ENCODE data around the gene ZNF280B.
"Not testable (repeated sequence)": the region's sequence is repeated elsewhere in the genome, so short reads cannot be mapped to it uniquely, and the experiment has no call there.

The ZNF280B gene

DNA sequence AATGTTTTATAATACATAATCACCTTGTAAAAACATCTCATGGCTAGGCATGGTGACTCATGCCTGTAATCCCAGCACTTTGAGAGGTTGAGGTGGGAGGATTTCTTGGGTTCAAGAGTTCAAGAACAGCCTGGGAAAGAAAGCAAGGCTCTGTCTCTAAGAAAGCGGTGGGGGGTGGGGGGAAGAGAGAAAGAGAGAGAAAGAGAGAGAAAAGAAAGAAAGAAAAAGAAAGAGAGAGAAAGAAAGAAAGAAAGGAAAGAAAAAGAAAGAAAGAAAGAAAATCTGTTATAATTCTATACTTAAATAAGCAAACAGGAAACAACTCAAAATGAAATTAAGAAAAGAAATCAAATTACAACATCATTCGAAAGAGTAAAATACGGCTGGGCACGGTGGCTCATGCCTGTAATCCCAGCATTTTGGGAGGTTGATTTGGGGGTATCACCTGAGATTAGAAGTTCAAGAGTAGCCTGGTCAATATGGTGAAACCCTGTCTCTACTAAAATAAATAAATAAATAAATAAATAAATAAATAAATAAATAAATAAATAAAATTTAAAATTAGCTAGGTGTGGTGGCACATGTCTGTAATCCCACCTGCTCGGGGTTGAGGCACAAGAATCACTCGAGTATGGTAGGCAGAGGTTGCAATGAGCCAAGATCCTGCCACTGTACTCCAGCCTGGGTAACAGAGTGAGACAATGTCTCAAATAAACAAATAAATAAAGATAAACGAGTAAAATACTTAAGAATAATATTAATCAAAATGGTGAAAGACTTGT lies 65.4 kb downstream of the ZNF280B start:
- Histone ChIP-seq H3K27ac (ENCODE audit: low read length) (no peak overlapping the region), H3K27me3 (ENCODE audit: insufficient read depth, low read length, poor library complexity) (no peaks in the 10 kb centered on the region), H3K9me3 (ENCODE audit: insufficient read depth, low read length, severe bottlenecking) (peaks cover 4% of the 10 kb centered on the region), H3K4me2 (ENCODE audit: insufficient read depth, low read length) (no peak overlapping the region), H3K9ac (ENCODE audit: low read depth, low read length) (no peak overlapping the region), H3K79me2 (ENCODE audit: insufficient read depth, low read length) (no peaks in the 10 kb centered on the region), H3K4me3 (ENCODE audit: low read depth in 1 of 2, low read length in 2 of 2) (no peak overlapping the region), H4K20me1 (ENCODE audit: insufficient read depth, low read length) (no peaks in the 10 kb centered on the region), H2AFZ (ENCODE audit: low read depth, low read length) (no peak overlapping the region), H3K4me1 (ENCODE audit: insufficient read depth, low read length) (no peaks in the 10 kb centered on the region), H3K36me3 (ENCODE audit: insufficient read depth, low read length) (no peaks in the 10 kb centered on the region)
- ATAC-seq (ENCODE audit: insufficient read depth, low read depth), result no peak
- DNase-seq, result no peak
- TF ChIP-seq EZH2 (IDR thresholded peaks at IDR 0.05; ENCODE audit: borderline replicate concordance, low read depth, low read length, severe bottlenecking), result no peak
- TF ChIP-seq, protein P1, sequence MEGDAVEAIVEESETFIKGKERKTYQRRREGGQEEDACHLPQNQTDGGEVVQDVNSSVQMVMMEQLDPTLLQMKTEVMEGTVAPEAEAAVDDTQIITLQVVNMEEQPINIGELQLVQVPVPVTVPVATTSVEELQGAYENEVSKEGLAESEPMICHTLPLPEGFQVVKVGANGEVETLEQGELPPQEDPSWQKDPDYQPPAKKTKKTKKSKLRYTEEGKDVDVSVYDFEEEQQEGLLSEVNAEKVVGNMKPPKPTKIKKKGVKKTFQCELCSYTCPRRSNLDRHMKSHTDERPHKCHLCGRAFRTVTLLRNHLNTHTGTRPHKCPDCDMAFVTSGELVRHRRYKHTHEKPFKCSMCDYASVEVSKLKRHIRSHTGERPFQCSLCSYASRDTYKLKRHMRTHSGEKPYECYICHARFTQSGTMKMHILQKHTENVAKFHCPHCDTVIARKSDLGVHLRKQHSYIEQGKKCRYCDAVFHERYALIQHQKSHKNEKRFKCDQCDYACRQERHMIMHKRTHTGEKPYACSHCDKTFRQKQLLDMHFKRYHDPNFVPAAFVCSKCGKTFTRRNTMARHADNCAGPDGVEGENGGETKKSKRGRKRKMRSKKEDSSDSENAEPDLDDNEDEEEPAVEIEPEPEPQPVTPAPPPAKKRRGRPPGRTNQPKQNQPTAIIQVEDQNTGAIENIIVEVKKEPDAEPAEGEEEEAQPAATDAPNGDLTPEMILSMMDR (IDR thresholded peaks at IDR 0.05; ENCODE audit: borderline replicate concordance, extremely low read depth, low read length, poor library complexity, severe bottlenecking), result no peak

DNA sequence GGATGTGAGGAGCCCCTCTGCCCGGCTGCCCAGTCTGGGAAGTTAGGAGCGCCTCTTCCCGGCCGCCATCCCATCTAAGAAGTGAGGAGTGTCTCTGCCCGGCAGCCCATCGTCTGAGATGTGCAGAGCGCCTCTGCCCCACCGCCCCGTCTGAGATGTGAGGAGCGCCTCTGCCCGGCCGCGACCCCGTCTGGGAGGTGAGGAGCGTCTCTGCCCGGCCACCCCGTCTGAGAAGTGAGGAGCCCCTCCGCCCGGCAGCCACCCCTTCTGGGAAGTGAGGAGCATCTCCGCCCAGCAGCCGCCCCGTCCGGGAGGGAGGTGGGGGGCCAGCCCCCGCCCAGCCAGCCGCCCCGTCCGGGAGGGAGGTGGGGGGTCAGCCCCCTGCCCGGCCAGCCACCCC lies 66.9 kb downstream of the ZNF280B start:
- H3K27me3 ChIP-seq (ENCODE audit: insufficient read depth, low read length, poor library complexity); ATAC-seq (ENCODE audit: insufficient read depth, low read depth); H3K4me2 ChIP-seq (ENCODE audit: insufficient read depth, low read length); H3K36me3 ChIP-seq (ENCODE audit: insufficient read depth, low read length); H3K27ac ChIP-seq (ENCODE audit: low read length); H4K20me1 ChIP-seq (ENCODE audit: insufficient read depth, low read length); H3K4me3 ChIP-seq (ENCODE audit: low read depth in 1 of 2, low read length in 2 of 2); H3K9me3 ChIP-seq (ENCODE audit: insufficient read depth, low read length, severe bottlenecking); H2AFZ ChIP-seq (ENCODE audit: low read depth, low read length); DNase-seq; H3K79me2 ChIP-seq (ENCODE audit: insufficient read depth, low read length); H3K9ac ChIP-seq (ENCODE audit: low read depth, low read length); H3K4me1 ChIP-seq (ENCODE audit: insufficient read depth, low read length): not testable (repeated sequence)

DNA sequence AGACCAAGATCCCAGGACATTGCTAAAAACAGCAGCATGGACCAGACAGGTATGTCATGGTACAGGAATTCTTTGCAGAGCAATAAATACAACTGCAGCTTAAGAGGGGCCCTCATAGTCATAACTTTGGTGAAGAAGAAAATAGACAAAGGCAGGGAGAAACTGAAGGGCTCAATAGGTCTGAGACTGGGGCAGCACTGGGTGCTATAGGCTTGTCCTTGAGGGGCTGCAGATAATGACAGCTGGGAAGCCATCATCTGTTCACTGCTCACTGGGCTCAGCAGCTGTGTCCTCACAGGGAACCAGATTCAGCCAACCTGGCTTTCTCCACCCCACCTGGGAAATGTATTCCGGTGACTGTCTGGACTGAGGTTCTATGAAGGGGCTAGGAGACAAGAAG lies 68.4 kb downstream of the ZNF280B start:
- TF ChIP-seq, protein P1 (IDR thresholded peaks at IDR 0.05; ENCODE audit: borderline replicate concordance, extremely low read depth, low read length, poor library complexity, severe bottlenecking), result no peak
- no peak for TF ChIP-seq EZH2 (IDR thresholded peaks at IDR 0.05; ENCODE audit: borderline replicate concordance, low read depth, low read length, severe bottlenecking)
- no peak overlapping the region for H2AFZ ChIP-seq (ENCODE audit: low read depth, low read length)
- no peaks in the 10 kb centered on the region for H3K27me3 ChIP-seq (ENCODE audit: insufficient read depth, low read length, poor library complexity)
- H3K27ac ChIP-seq (ENCODE audit: low read length), result no peak overlapping the region
- no peak overlapping the region for H3K4me2 ChIP-seq (ENCODE audit: insufficient read depth, low read length)
- H3K4me3 ChIP-seq (ENCODE audit: low read depth in 1 of 2, low read length in 2 of 2), result no peak overlapping the region
- no peaks in the 10 kb centered on the region for H4K20me1 ChIP-seq (ENCODE audit: insufficient read depth, low read length)
- no peaks in the 10 kb centered on the region for H3K79me2 ChIP-seq (ENCODE audit: insufficient read depth, low read length)
- ATAC-seq (ENCODE audit: insufficient read depth, low read depth) (no peak), DNase-seq (no peak)
- H3K4me1 ChIP-seq (ENCODE audit: insufficient read depth, low read length), result no peaks in the 10 kb centered on the region
- H3K36me3 ChIP-seq (ENCODE audit: insufficient read depth, low read length), result no peaks in the 10 kb centered on the region
- H3K9ac ChIP-seq (ENCODE audit: low read depth, low read length), result no peak overlapping the region
- peaks cover 4% of the 10 kb centered on the region for H3K9me3 ChIP-seq (ENCODE audit: insufficient read depth, low read length, severe bottlenecking)

All from DND-41 (cell line).